GM13977 (cell line): Measurements from ENCODE around the gene FAM131B.
"Not testable (repeated sequence)": the region's sequence is repeated elsewhere in the genome, so short reads cannot be mapped to it uniquely, and the experiment has no call there.

Experiments used
- DNase-seq: peaks from one replicate; pipeline ENCODE4 v3.0.0; 2012; ENCODE audit warnings: low spot score
- in situ Hi-C: fragments of 300-500 bp; cut with MboI; formaldehyde crosslinking; loops from one replicate; pipeline ENCODE4 v1.12.0; 2022; ENCODE audit warnings: low sequenced_read_pairs, low pct_unique_long_range_greater_than_20kb, mixed read lengths, inconsistent platforms; ENCODE audit not compliant: unreplicated experiment
- TF ChIP-seq, protein P1 (sequence below): IDR thresholded peaks from 2 replicates; pipeline ENCODE4 v1.5.1; 2012; ENCODE audit warnings: mild to moderate bottlenecking, control low read depth; ENCODE audit not compliant: insufficient read depth; ENCODE audit errors: extremely low read depth, missing control alignments

The FAM131B gene

DNA sequence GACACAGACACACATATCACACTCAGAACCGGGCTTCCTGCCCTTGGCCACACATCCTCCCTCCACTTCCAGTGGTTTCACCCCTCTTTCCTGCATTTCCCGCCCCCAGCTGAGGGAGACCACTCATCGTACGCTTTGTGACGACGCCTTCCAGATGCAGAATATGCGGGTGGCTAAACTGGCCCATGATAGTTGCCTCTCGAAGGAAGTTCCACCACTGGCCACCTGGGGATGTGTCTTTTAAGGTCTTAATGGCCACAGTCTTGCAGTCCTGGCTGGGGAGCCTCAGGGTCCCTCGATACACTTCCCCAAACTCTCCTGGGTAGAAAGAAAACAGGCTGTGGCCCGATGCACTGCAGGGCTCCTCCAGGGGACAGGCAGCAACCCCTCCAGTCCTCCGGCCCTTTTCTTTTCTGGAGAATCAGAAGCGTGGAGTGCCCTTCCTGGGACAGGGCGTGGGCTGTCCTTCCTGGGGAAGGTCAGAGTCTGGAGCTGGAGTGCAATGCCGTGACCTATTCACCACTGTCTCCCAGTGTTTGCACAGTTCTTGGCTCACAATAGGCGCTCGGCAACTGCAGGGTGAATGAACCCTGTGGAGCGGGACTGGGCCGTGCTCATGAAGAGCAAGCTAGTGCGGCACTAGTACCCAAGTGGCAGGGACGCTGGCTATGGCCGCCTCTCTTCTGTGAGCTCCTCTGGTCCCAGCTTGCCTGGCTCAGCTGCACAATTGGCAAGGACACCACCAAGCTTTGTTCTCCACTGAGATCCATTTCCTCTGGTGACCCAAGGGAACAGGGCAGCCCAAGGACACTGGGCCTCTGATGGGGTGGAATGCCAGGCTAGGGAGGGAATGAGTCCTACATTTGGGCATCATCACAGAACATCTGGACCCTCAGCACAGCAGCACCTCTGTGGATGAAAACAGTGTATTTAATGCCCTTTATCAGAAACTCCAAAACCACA lies 33.0 kb upstream of the FAM131B start:
- no peak for DNase-seq
- TF ChIP-seq, protein P1, sequence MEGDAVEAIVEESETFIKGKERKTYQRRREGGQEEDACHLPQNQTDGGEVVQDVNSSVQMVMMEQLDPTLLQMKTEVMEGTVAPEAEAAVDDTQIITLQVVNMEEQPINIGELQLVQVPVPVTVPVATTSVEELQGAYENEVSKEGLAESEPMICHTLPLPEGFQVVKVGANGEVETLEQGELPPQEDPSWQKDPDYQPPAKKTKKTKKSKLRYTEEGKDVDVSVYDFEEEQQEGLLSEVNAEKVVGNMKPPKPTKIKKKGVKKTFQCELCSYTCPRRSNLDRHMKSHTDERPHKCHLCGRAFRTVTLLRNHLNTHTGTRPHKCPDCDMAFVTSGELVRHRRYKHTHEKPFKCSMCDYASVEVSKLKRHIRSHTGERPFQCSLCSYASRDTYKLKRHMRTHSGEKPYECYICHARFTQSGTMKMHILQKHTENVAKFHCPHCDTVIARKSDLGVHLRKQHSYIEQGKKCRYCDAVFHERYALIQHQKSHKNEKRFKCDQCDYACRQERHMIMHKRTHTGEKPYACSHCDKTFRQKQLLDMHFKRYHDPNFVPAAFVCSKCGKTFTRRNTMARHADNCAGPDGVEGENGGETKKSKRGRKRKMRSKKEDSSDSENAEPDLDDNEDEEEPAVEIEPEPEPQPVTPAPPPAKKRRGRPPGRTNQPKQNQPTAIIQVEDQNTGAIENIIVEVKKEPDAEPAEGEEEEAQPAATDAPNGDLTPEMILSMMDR: no peak
- in situ Hi-C loops: no loop called here

GRCh38 chr7:143394777-143395176 lies 32.3 kb upstream of the FAM131B start:
- TF ChIP-seq, protein P1: no peak
- in situ Hi-C loops: no loop called here
- DNase-seq: no peak

GRCh38 chr7:143394068-143394467 lies 31.6 kb upstream of the FAM131B start:
- DNase-seq: no peak
- TF ChIP-seq, protein P1: no peak
- in situ Hi-C loops: no loop called here

GRCh38 chr7:143393267-143394041 lies 30.9 kb upstream of the FAM131B start:
- TF ChIP-seq, protein P1: no peak
- DNase-seq: no peak
- in situ Hi-C loops: no loop called here

DNA sequence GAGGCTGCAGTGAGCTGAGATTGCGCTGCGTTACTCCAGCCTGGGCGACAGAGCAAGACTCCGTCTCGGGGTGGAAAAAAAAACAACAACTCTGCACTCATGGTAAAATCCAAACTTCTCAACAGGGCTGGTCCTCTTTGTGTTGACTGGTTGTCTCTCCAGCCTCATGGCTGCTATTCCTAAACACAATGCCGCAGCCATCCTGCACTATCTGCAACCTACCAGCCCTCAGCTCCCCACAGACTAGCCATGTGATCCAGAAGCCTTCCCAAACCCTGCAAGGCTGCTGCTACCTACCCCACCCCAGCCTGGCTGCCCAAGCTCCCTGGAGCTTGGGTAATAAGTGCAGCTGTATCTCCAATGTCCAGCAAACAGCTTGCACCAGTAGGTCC lies 30.4 kb upstream of the FAM131B start:
- DNase-seq: no peak
- TF ChIP-seq, protein P1: no peak
- in situ Hi-C loops: no loop called here

DNA sequence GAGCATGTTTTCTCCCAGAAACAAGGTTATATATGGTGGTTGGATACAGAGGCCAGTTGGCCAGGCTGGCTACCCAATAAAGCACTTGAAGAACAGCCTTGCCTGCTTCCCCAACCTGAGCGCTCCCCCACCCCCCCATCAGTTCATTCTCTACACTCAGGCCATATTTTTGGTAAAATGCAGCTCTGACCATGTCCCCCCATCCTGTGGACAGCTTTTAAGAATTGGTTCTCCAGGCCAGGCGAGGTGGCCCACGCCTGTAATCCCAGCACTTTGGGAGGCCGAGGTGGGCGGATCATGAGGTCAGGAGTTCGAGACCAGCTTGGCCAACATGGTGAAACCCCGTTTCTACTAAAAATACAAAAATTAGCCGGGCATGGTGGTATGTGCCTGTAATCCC lies 29.9 kb upstream of the FAM131B start:
- in situ Hi-C loops, DNase-seq: not testable (repeated sequence)
